IPS-11a (cell line): ENCODE measurements around the gene PCSK5.
A peak's percentile ranks its signal among the peaks of the same experiment; 100 is the strongest.
"Not testable (repeated sequence)": the region's sequence is repeated elsewhere in the genome, so short reads cannot be mapped to it uniquely, and the experiment has no call there.

Source experiments
- H3K4me3 ChIP-seq: one replicate; pipeline ENCODE4 v1.5.1; 2013; ENCODE audit warnings: low read depth, low read length, control low read depth

Gene PCSK5

GRCh38 chr9:75889577-75889976 lies 896 bp upstream of the PCSK5 start:
- peak overlapping the region; percentile 70 for H3K4me3 ChIP-seq

- peak overlapping the region; percentile 70 for H3K4me3 ChIP-seq
Measured at GRCh38 chr9:75889977-75890471, 449 bp upstream of the PCSK5 start.

GRCh38 chr9:75891277-75891741 lies 836 bp downstream of the PCSK5 start:
- H3K4me3 ChIP-seq = peak overlapping the region; percentile 70

DNA sequence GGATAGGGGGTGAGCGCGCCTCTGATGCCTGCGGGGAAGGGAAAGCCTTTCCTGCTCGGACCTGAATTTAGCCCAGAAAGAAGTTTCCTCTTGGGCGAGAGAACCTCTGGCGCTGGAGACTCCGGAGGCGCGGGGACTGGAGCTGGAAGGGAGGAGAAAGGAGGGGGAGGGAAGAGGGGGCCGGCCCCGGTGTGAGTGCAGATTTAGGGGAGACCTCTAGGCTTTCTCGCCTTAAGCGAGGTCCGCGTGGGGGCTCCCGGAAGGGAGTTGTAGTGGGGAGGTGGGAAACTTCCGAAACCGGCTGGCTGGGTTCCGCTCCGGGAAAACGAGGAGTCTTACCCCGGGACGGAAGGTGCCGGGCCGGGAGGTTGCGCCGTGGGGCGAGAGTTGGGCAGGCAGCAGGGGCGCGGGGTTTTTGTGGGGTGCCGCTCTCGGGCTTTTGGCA lies 1.3 kb downstream of the PCSK5 start:
- peak overlapping the region; percentile 70 for H3K4me3 ChIP-seq

- H3K4me3 ChIP-seq = peak overlapping the region; percentile 70
Measured at GRCh38 chr9:75892216-75892911, 1.9 kb downstream of the PCSK5 start.

DNA sequence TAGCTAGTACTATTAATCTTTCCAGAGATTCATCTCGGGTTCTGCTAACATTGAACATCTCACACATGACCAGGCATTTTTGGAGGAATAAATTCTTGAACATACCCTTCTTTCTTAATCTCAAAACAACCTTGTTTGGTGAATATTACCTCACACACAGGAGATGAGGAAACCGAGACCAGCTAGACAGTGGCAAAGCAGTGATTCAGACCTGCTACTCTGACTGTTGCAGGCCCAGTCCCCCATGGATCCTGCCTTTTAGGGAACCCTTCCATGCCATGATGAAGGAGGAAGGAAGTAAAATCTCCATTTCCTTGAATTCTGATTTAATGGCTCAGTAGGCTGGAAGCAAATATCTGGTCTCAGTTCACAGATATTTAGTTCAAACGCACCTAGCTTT lies 2.6 kb downstream of the PCSK5 start:
- peak overlapping the region; percentile 70 for H3K4me3 ChIP-seq

DNA sequence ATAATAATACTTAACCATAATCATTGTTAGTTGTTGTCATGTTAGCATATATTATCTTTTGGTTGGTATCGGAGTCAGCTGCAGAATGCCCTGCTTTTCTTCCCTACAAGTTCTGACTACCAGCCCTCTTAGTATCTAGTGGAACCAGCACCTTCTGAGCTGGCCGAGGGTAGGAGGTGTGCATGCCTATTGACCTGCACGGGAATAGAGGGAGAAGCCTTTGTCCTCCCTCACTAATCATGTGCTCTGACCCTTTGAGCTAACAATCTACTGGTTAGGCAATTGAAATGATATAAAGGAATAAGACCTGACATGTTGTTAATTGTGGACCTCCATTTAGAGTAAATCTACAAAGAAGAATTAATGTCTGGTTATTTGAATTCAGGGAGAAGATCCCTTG lies 4.1 kb downstream of the PCSK5 start:
- H3K4me3 ChIP-seq = no peak overlapping the region

- no peak overlapping the region for H3K4me3 ChIP-seq
Measured at GRCh38 chr9:75895112-75895511, 4.6 kb downstream of the PCSK5 start.

DNA sequence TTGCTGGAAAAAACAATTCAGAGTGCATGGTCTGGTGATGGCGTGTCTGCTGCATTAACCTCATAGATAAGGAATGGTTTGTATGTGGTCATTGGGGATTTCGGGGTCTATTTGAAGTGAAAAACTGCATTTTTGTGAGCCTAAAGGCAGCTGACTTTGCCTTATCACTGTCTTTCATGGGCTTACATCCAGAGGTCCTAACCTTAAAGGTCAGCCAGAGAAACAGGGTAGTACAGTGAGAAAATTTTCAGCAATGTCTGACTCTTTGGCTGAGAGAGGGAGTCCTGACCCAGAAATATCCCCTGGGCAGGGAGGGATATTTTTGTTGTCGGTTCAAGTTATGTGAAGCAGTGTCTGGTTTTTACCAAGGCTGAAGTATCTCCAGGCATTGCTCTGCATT lies 5.7 kb downstream of the PCSK5 start:
- no peak overlapping the region for H3K4me3 ChIP-seq

GRCh38 chr9:75900893-75901524 lies 10.5 kb downstream of the PCSK5 start:
- H3K4me3 ChIP-seq = not testable (repeated sequence)

GRCh38 chr9:75903785-75904360 lies 13.4 kb downstream of the PCSK5 start:
- H3K4me3 ChIP-seq = no peak overlapping the region

- H3K4me3 ChIP-seq = no peak overlapping the region
Measured at GRCh38 chr9:75904364-75904763, 13.9 kb downstream of the PCSK5 start.

DNA sequence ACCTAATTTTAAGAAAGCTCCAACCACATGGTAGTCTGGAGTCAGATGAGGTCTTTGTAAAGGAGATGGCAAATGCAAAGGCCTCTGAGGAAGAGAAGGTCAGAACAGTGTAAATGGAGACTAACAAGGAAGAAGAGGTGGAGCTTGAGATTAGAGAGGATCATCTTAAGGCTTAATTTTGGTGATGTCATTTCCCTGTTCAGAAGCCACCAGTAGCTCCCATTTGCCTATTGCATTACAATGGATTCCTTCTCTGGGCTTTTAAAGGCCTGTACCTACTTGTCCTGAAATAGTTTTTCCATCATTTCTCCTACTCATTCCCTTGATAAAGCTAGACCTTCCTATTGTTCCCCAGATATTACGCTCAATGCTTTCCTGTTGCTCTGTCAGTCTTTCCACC lies 16.1 kb downstream of the PCSK5 start:
- H3K4me3 ChIP-seq = no peak overlapping the region

DNA sequence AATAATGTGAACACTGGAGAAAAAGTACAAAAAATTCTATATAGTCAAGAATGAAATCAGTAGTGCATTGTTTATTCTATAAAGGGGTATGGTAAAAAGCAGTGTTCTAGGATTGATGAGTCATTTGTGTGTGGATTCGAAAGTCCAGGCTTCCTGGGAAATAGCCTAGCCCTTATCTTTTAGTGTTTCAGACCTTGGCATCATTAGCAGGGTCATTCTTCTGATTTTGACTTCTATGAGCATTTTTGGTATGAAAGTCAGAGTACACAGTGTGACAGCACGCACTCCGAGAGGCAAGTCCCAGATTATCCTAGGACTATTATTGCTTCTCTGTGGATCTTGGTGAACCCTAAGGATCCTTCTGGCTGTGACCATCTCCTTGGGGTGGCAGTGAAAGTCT lies 16.9 kb downstream of the PCSK5 start:
- H3K4me3 ChIP-seq = no peak overlapping the region

DNA sequence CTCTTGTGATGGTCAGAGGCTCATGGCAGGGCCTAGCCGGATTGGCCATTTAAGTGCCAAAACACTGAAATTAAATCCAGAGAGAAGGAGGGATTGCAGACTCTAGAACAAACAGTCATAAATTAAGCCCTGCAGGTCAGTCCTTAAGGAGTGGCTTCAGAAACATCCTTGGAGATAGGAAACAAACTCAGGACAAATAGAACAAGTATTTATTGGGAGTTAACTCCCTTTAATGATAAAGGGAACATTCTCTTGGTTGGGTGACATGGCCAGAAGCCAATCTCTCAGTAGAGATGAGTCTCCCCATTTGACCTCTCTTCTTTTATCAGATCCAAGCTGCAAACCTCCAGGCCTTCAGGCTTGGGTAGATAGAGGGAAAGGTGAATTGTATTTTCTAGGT lies 17.4 kb downstream of the PCSK5 start:
- no peak overlapping the region for H3K4me3 ChIP-seq

- no peak overlapping the region for H3K4me3 ChIP-seq
Measured at GRCh38 chr9:75909776-75910175, 19.3 kb downstream of the PCSK5 start.

- H3K4me3 ChIP-seq = no peak overlapping the region
Measured at GRCh38 chr9:75910731-75911130, 20.3 kb downstream of the PCSK5 start.

- no peak overlapping the region for H3K4me3 ChIP-seq
Measured at GRCh38 chr9:75911390-75911789, 20.9 kb downstream of the PCSK5 start.

GRCh38 chr9:75912951-75913350 lies 22.5 kb downstream of the PCSK5 start:
- H3K4me3 ChIP-seq = no peak overlapping the region

DNA sequence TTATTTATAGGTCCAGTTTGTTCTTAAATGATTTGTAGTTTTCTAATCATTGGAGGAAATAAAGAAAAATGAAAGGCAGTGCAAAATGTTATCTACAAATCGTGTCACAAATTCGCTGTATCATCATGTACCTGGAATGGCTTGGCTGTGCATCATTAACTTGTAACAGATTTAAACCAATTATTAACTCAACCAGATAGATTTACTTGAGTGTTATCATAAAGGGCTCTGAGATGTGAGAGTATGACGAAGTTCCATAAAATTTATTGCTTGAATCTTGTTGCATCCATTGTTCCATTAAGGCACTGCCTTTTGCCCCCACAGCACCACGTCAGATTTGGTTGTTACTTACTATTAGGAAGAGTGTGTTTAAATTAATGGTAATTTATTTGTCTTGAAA lies 23.5 kb downstream of the PCSK5 start:
- no peak overlapping the region for H3K4me3 ChIP-seq

DNA sequence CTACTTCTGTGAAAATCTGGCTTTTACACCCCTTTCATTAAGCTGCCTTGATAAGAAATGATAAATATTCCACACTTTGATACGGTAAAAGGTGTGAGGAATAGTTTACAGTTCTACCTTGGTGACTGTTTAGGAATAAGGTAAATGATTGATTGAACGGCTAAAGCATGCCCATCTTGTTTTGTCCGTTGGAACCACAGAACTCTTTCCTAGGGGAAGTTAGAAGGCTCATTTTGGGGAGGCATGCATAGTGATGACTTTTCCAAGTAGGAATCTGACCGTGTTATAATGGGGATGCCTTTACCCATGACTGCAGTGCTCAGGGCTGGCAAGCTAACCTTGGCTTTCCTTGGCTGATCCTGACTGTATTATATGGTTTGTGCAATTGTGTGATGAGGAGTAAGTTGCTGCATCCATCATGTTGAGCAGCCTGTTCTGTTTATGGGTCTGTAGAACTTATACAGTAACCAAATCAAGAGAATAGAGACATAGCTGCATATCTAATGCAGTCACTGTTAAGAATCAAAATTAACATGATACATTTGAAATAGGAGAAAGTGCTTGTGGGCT lies 24.5 kb downstream of the PCSK5 start:
- no peak overlapping the region for H3K4me3 ChIP-seq

GRCh38 chr9:75918154-75918553 lies 27.7 kb downstream of the PCSK5 start:
- H3K4me3 ChIP-seq = no peak overlapping the region
